ENCODE data around the gene CYP4F8. TPM values are rescaled to one million over a fixed set of nuclear protein-coding genes. Genes with fewer than 3 reads are reported as not detected.
A peak's percentile ranks its signal among the peaks of the same experiment; 100 is the strongest.

CYP4F8 gene
- total RNA-seq, 4 donors from 2014 or later = not detected

GRCh38 chr19:15623711-15624318 is 8.8 kb downstream of the CYP4F8 start:
- intact Hi-C loops (cut with DNase I) = no loop called here
- no peaks in the 10 kb centered on the region for H3K9me3 ChIP-seq
- WGBS = 4% methylated on average over 8 of the region's 9 CpGs
- H3K4me3 ChIP-seq = no peak overlapping the region
- TF ChIP-seq CTCF (IDR thresholded peaks at IDR 0.05) (no peak), EP300 (IDR thresholded peaks at IDR 0.05) (no peak), POLR2AphosphoS5 (IDR thresholded peaks at IDR 0.05) (no peak), POLR2A (IDR thresholded peaks at IDR 0.05; ENCODE audit: low read depth) (no peak)
- H3K36me3 ChIP-seq = no peaks in the 10 kb centered on the region
- no peak overlapping the region for H3K27ac ChIP-seq (replicated peaks in 1 of 4)
- no peaks in the 10 kb centered on the region for H3K4me1 ChIP-seq
- peaks cover 0 to 68% (median under 1%) of the 10 kb centered on the region in 4 donors for H3K27me3 ChIP-seq
- DNase-seq (ENCODE audit: extremely low spot score) = no peak

DNA sequence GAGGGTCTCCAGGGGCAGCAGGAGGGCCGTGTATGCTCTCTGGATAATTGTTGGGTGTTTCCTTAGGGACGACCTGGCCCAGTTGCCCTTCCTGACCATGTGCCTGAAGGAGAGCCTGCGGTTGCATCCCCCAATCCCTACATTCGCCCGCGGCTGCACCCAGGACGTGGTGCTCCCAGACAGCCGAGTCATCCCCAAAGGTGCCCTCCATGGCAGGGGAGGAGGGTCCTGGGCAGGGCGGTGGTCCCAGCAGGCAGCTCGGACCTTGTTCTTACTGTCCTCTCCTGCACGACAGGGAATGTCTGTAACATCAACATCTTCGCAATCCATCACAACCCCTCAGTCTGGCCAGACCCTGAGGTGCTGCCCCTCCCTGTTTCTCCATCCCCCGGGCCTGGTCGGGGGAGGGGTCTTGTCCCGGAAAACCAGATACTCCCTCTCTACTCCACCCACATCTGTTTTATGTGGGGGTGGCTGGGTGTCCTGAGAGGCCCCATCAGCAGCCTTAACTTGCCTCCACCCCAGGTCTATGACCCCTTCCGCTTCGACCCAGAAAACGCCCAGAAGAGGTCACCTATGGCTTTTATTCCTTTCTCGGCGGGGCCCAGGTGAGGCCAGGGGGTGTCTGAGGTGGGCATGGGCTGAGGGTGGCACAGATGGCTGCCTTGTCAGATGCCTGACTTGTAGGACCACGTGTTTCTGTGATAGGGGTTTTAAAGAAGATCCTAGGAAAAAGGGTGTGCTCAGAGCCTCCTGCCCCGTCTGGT is 13.4 kb downstream of the CYP4F8 start:
- no peak for DNase-seq (ENCODE audit: extremely low spot score)
- H3K4me1 ChIP-seq = peaks cover 0 to 5% (median 2%) of the 10 kb centered on the region in 4 donors
- intact Hi-C loops (cut with DNase I) = loop anchor here (2.0 to 5.0 kb wide), 3 partner anchors 182 to 414 kb away; no protein-coding TSS in a partner anchor
- H3K27ac ChIP-seq (replicated peaks in 1 of 4) = no peak overlapping the region
- H3K4me3 ChIP-seq = no peak overlapping the region
- no peaks in the 10 kb centered on the region for H3K9me3 ChIP-seq
- 43% methylated on average over 14 of the region's 22 CpGs for WGBS
- TF ChIP-seq EP300 (IDR thresholded peaks at IDR 0.05) (no peak), POLR2A (IDR thresholded peaks at IDR 0.05; ENCODE audit: low read depth) (no peak)
- no peaks in the 10 kb centered on the region for H3K36me3 ChIP-seq
- H3K27me3 ChIP-seq = peaks cover 0 to 55% (median 3%) of the 10 kb centered on the region in 4 donors

GRCh38 chr19:15629003-15629880 is 14.2 kb downstream of the CYP4F8 start:
- peaks cover 0 to 47% (median 3%) of the 10 kb centered on the region in 4 donors for H3K27me3 ChIP-seq
- no peak overlapping the region for H3K27ac ChIP-seq (replicated peaks in 1 of 4)
- H3K4me1 ChIP-seq = peaks cover 0 to 5% (median 2%) of the 10 kb centered on the region in 4 donors
- intact Hi-C loops (cut with DNase I) = loop anchor here (2.0 to 5.0 kb wide), 3 partner anchors 182 to 413 kb away; no protein-coding TSS in a partner anchor
- H3K9me3 ChIP-seq = no peaks in the 10 kb centered on the region
- H3K36me3 ChIP-seq = no peaks in the 10 kb centered on the region
- H3K4me3 ChIP-seq = no peak overlapping the region
- TF ChIP-seq POLR2AphosphoS5 (IDR thresholded peaks at IDR 0.05) (no peak), POLR2A (IDR thresholded peaks at IDR 0.05; ENCODE audit: low read depth) (no peak), CTCF (IDR thresholded peaks at IDR 0.05) (peak in 2 of 3 experiments; percentile 95 to 97), EP300 (IDR thresholded peaks at IDR 0.05) (no peak)
- peak; percentile 94 for DNase-seq (ENCODE audit: extremely low spot score)
- 1% methylated on average over 6 of the region's 25 CpGs for WGBS

DNA sequence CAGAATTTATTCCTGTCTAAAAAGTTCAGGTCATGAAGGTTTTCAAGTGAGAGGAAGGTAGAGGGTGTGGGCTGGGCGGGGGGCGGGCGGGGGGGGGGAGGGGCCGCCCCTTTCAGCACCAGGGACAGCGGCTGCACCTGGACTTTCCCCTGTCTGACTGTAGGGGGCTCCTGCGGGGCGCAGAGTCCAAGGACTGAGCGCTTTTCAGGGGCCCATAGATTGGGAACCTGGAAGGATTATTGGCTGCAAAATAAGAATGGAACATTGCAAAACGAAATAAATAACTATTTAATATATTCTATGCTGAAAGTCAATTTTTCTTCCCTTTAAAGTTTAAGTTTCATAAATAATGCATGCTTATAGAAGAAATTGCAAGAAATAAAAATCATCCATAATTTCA is 16.8 kb downstream of the CYP4F8 start:
- H3K27ac ChIP-seq (replicated peaks in 1 of 4) = no peak overlapping the region
- peaks cover 0 to 5% (median 2%) of the 10 kb centered on the region in 4 donors for H3K4me1 ChIP-seq
- H3K4me3 ChIP-seq = no peak overlapping the region
- peaks cover 0 to 50% (median 3%) of the 10 kb centered on the region in 4 donors for H3K27me3 ChIP-seq
- intact Hi-C loops (cut with DNase I) = loop anchor here (2.0 kb wide), 1 partner anchor 551 kb away; no protein-coding TSS in a partner anchor
- no peak for DNase-seq (ENCODE audit: extremely low spot score)
- H3K36me3 ChIP-seq = no peaks in the 10 kb centered on the region
- no peaks in the 10 kb centered on the region for H3K9me3 ChIP-seq
- WGBS = 2% methylated on average over 7 of the region's 9 CpGs
- TF ChIP-seq POLR2A (IDR thresholded peaks at IDR 0.05; ENCODE audit: low read depth) = no peak
- TF ChIP-seq CTCF (IDR thresholded peaks at IDR 0.05) = peak in 2 of 3 experiments; percentile 6 to 42

Data from esophagus muscularis mucosa (tissue), 4 donors.